Fibroblast of lung (primary cell): Measurements from ENCODE around the gene ERP44.

Experiments used
- EZH2 ChIP-seq: IDR thresholded peaks from 2 replicates; pipeline ENCODE4 v1.5.1; 2012; ENCODE audit warnings: low read length, control low read depth, mild to moderate bottlenecking; ENCODE audit errors: missing control alignments
- TF ChIP-seq, protein P1 (sequence below), 2 donors: IDR thresholded peaks in 1 of 2; conservative IDR thresholded peaks in 1 of 2; 1 replicate in 1 of 2; 2 replicates in 1 of 2; pipeline ENCODE4 v1.5.1; 2011 to 2012; ENCODE audit warnings: low read length in 2 of 2, control low read depth in 1 of 2, inconsistent platforms in 1 of 2, low read depth in 1 of 2, mild to moderate bottlenecking in 1 of 2

DNA sequence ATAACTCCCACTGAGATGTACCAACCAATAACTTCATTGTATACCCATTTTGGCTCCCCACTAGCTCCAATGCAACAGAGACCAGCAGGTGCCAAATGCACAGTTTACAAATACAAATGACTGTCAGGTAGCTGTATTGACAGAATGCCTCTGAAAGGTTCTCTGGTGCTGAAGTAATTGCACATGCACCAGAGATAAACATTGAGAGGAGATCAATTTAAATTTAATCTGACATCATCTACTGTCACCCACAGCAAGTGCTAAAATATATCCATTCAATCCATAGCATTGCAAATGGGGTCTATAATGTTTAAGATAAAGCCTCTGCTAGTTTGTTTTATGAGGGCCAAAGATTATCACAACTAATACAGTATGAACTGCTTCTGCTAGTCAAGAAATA, 112.2 kb downstream of the ERP44 start:
- TF ChIP-seq, protein P1, sequence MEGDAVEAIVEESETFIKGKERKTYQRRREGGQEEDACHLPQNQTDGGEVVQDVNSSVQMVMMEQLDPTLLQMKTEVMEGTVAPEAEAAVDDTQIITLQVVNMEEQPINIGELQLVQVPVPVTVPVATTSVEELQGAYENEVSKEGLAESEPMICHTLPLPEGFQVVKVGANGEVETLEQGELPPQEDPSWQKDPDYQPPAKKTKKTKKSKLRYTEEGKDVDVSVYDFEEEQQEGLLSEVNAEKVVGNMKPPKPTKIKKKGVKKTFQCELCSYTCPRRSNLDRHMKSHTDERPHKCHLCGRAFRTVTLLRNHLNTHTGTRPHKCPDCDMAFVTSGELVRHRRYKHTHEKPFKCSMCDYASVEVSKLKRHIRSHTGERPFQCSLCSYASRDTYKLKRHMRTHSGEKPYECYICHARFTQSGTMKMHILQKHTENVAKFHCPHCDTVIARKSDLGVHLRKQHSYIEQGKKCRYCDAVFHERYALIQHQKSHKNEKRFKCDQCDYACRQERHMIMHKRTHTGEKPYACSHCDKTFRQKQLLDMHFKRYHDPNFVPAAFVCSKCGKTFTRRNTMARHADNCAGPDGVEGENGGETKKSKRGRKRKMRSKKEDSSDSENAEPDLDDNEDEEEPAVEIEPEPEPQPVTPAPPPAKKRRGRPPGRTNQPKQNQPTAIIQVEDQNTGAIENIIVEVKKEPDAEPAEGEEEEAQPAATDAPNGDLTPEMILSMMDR (conservative IDR thresholded peaks at IDR 0.05 in 1 of 2, IDR thresholded peaks at IDR 0.05 in 1 of 2; ENCODE audit: low read depth in 1 of 2, low read length in 2 of 2) = no peak
- TF ChIP-seq EZH2 = no peak
